Hematopoietic multipotent progenitor cell treated with erythropoietin and hydrocortisone succinate and interleukin-3 and kit ligand, for 4 days (in vitro differentiated cells): ENCODE results near the gene TNNI3K.

ENCODE experiments used
- DNase-seq: peaks from one replicate; pipeline ENCODE4 v3.0.0-alpha.2; 2015

TNNI3K gene

DNA sequence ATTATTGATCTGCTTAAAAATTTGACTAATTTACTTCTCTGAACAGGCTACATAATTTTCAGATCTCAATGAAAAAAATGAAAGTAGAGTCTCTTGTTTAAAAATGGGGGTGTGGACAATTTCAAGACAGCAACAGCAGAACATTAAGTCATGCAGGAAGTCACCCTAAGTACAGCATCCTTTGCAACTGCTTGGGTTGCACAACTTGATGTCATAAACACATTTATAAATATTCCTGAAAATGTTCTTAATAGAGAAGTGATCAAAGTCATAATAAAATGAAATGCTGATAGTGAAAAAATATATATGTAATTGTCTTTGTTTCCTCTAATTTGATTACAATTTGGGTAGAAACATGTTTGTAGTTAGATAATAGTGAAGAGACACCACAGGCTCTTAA is 79.3 kb downstream of the TNNI3K start:
- DNase-seq, result no peak

DNA sequence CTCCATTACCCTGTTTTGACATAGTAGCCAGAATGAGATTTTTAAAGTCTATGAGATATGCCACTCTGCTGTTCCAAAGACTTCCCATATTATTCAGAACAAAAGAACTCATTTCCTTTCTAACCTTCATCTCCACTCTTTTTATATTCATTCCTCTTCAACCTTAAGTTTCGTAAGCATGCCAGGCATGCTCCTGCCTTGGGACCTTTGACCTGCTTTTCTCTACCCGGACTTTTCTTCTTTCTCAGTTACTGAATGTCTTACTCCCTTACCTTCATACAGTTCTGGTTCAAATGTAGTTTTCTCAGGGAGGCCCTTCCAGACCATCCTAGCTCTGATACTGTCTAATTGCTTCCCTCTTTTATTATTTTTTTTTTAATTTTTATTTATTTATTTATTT is 81.1 kb downstream of the TNNI3K start:
- DNase-seq, result no peak

- no peak for DNase-seq
Observed at GRCh38 chr1:74317663-74318062, 82.5 kb downstream of the TNNI3K start.

DNA sequence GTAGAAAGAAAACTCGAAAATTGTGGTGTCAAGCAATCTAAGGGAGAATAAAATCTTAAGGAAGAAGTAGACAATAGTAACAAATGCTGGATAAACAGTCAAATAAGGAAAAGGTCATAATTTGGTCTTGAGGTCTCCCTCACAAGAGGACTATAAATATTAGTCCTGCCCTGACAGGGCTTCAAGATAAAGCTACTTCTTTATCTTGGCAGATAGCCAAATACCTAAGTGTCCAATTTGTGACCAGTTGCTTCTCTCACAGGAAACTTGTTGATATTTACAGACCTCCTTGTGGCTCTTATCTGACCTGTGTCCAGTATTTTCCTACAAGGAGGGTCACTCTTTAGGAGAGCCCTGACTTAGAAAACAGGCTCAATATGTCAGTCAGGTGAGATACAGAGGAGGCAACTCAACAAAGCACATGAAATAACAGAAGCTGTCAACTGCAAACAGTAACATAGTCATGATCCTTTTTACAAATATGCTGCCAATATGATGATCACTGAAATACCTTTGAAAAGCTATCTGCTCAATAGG is 88.8 kb downstream of the TNNI3K start:
- DNase-seq, result no peak

- DNase-seq, result no peak
Observed at GRCh38 chr1:74324684-74325448, 89.7 kb downstream of the TNNI3K start.

DNA sequence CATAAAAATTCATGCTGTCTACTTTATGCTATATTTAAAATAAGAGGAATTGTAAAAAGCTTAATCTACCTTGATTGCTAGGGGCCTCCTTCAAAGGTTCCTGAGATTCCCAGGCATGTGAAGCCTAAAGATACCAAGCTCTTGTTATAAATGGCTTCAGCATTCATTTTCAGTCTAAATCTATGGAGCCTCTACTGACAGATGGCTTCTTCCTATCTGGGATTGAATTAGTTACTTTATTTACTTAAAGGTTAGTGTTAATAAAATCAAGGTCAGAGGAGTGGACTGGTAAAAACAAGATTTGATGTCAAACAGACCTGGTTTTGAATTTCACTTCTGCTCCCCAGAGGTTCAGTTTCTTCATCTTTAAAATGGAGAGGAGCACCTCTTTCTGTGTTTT is 93.7 kb downstream of the TNNI3K start:
- no peak for DNase-seq

GRCh38 chr1:74333244-74333643 is 98.1 kb downstream of the TNNI3K start:
- DNase-seq, result no peak

GRCh38 chr1:74334147-74334546 is 99.0 kb downstream of the TNNI3K start:
- no peak for DNase-seq

- DNase-seq, result no peak
Observed at GRCh38 chr1:74340656-74341055, 105.5 kb downstream of the TNNI3K start.

DNA sequence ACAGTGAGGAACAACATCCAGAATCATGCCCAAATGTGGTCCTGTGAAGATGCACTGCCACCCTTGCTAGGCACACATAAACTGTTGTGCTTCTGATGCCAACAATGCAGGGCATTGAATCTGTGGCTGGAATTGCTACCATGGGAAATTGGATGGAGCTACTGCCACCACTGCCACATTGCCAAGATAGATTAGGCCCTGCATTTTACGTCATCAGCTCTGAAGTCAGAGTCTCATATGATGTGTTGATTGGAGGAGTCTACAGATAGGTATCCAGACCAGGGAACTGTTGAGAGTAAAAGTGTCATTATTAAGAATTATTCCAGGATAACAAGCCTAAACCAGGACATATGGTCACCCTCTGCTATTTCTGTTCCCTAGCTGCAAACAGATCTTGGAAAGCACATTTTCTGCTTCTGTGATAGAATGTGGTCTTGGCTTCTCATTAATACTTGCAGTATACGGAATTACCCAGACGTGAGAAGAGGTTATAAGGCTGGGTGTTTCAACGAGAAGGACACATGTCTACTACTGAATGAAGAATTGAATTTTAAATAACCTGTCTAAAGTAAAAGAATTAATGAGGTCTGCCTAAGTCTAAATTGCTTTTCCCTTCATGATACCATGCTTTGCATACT is 106.6 kb downstream of the TNNI3K start:
- no peak for DNase-seq

DNA sequence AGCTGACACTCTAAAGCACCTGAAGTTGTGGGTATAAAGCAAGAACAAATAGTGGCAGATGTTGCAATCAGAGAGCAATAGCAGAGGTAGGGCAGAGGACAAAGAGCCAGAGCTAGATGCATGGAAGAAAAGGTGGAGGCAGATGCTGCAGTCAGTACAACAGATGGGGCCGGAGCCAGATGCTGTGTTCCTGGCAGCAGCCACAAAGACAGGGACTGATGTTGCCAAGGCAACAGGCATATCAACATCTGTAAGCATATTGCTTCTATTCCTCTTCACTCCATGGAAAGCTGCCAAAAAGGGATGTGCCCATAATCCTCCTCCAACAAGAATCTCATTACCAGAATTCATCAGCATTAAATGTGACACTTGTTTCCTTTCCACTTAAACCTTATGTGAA is 108.0 kb downstream of the TNNI3K start:
- DNase-seq, result peak; percentile 4

DNA sequence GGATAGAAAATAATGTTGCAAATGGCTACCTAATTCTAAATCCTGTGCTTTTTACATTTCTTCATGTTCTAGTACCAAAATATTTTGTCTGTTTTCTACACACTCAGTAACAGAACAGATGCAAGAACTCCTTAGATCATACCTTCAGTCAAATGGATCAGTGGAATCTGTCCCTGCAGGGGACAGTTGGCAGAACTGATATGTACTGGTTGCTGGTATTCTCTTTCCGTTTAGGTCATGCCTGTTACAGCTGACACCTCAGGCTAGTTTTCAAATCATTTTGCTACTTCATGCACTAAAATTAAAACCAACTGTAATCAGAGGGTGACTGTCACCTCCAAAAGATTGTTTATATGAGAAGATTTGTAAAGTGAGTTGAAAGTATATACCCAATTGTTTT is 109.2 kb downstream of the TNNI3K start:
- DNase-seq, result no peak

- DNase-seq, result no peak
Observed at GRCh38 chr1:74356493-74356892, 121.3 kb downstream of the TNNI3K start.

GRCh38 chr1:74357150-74357549 is 122.0 kb downstream of the TNNI3K start:
- no peak for DNase-seq

GRCh38 chr1:74357756-74358155 is 122.6 kb downstream of the TNNI3K start:
- no peak for DNase-seq

- DNase-seq, result no peak
Observed at GRCh38 chr1:74362691-74363090, 127.5 kb downstream of the TNNI3K start.

GRCh38 chr1:74363220-74363619 is 128.0 kb downstream of the TNNI3K start:
- DNase-seq, result no peak

DNA sequence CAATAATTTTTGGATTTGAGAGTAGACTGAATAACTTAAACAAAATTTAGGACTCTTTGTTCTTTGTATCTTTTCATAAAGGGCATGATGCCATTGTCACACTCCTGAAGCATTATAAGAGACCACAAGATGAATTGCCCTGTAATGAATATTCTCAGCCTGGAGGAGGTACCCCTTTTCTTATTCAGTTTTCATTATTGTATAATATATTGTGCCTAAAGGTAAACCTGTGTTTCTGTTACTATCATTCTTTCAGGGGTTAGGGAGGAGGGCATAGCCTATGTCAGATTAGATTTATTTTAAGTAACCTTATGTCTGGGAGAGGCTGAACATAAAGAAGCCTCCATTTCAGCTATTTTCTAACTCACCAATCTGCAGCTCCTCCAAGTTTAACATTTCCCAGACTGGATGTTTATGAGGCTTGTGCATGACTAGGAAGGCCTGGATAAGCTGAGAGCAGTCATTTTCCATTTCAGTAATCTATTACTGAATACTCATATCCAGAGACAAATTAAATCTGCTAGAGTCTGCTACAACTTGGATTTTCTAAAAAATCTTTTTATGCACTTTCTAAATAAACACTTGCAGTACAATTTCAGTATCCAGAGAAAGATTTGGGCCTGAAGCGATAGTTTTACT is 132.1 kb downstream of the TNNI3K start:
- DNase-seq, result no peak

DNA sequence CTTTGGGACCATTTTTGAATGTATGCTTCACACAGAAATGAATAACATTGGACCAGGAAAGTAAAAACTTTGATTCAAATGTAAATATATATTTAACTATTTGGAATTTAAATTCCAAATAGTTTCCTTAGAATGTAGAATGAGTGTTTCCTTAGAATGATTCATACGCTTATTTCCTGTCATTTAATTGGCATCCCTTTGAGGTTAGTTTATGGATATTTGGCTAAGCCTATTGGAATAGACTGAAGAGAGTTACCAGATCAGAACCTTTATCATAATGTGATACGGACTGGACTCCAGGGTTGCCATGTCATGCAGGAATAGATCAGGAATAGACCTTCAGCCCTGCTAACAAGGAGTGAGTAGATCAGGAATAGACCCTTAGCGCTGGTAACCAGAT is 133.1 kb downstream of the TNNI3K start:
- DNase-seq, result no peak

DNA sequence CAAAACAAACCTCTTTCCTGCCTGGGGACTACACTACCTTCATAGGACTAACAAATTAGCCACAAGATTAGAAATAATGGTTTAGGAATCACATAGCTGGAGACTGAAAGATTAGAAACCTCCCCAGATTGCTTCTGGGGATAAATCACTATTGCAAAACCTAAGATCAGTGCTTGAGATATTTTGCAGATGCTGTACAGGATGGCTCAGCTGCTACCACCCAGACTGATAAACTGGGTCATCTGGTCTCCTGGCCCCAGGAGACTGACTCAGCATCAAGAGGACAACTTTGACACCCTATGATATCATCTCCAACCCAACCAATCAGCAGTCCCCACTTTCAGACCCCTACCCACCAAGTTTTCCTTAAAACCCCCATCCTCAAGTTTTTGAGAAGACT is 140.2 kb downstream of the TNNI3K start:
- no peak for DNase-seq

DNA sequence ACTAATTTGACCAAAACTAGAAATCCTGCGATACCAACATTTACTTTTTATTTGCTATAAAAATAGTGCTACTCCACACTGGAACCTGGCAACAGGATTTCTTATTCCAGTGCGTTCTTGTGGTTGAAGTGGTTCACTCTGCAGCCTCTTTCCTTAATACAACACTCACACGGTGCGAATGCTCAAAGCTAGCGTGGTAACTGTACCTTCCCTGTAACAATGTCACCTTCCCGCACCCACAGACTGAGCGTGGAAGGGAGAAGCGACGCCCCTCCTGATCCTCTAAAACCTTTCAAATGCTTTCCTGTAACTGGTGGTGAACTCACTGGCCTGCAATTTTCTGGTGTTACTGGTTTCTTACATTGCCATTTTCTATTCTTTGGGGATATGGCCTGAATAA is 145.1 kb downstream of the TNNI3K start:
- no peak for DNase-seq

GRCh38 chr1:74388855-74389254 is 153.7 kb downstream of the TNNI3K start:
- DNase-seq, result no peak

GRCh38 chr1:74392186-74392585 is 157.0 kb downstream of the TNNI3K start:
- DNase-seq, result no peak

- DNase-seq, result no peak
Observed at GRCh38 chr1:74392840-74393239, 157.7 kb downstream of the TNNI3K start.
